Heart right ventricle (tissue), 16 donors: ENCODE results near the gene PRDX5. TPM values are rescaled to one million over a fixed set of nuclear protein-coding genes. Genes with fewer than 3 reads are reported as not detected.
"Not testable (repeated sequence)": the region's sequence is repeated elsewhere in the genome, so short reads cannot be mapped to it uniquely, and the experiment has no call there.

Experiments
- ATAC-seq, 8 donors: fragments of 200-7000 bp; cut with Tn5 transposase; one replicate each; pipeline ENCODE4 v1.9.1; 2020; ENCODE audit warnings: mild to moderate bottlenecking in 8 of 8, moderate library complexity in 8 of 8, moderate number of reproducible peaks in 1 of 8
- DNase-seq, 2 donors: peaks; one replicate each; pipeline ENCODE4 v3.0.0-alpha.2; 2020
- H3K27ac ChIP-seq, 10 donors: fragments of 200-600 bp; sonication (generic) in 2 of 10; one replicate each; pipeline versions ENCODE4 v1.5.0 to v1.8.0; 2020 to 2022; ENCODE audit warnings: mild to moderate bottlenecking in 3 of 10
- H3K27me3 ChIP-seq, 7 donors: fragments of 200-600 bp; one replicate each; pipeline ENCODE4 v1.8.0; 2021 to 2022; ENCODE audit warnings: mild to moderate bottlenecking in 2 of 7
- H3K36me3 ChIP-seq, 9 donors: fragments of 200-600 bp; sonication (generic) in 1 of 9; one replicate each; pipeline versions ENCODE4 v1.5.0 to v1.8.0; 2020 to 2022; ENCODE audit warnings: mild to moderate bottlenecking in 2 of 9
- H3K4me1 ChIP-seq, 9 donors: fragments of 200-600 bp; sonication (generic) in 1 of 9; one replicate each; pipeline versions ENCODE4 v1.5.0 to v1.8.0; 2020 to 2022; ENCODE audit warnings: mild to moderate bottlenecking in 4 of 9
- H3K4me3 ChIP-seq, 10 donors: fragments of 200-600 bp; sonication (generic) in 2 of 10; one replicate each; pipeline versions ENCODE4 v1.5.0 to v1.8.0; 2020 to 2022; ENCODE audit warnings: mild to moderate bottlenecking in 7 of 10, moderate library complexity in 2 of 10
- H3K9me3 ChIP-seq, 11 donors: fragments of 200-600 bp in 10 of 11; sonication (generic) in 2 of 11; one replicate each; pipeline versions ENCODE4 v1.5.0 to v1.8.0; 2013 to 2022; ENCODE audit warnings: mild to moderate bottlenecking in 2 of 11, control low read depth in 1 of 11, moderate library complexity in 1 of 11
- CTCF ChIP-seq, 9 donors: fragments of 200-600 bp; sonication (generic) in 2 of 9; IDR thresholded peaks; one replicate each; pipeline versions ENCODE4 v1.5.0 to v1.8.0; 2021 to 2022; ENCODE audit warnings: antibody characterized with exemption in 9 of 9, mild to moderate bottlenecking in 5 of 9, moderate library complexity in 1 of 9
- WGBS, 2 donors: extraction: QIAGEN DNeasy Blood & Tissue Kit; methylation state at CpG; one replicate each; pipeline ENCODE4 v1.1.7; 2013; ENCODE audit warnings: inconsistent platforms in 1 of 2; 5-methylcytosine and 5-hydroxymethylcytosine counted together
- intact Hi-C, 10 donors: fragments of 100-400 bp; cut with DNase I; formaldehyde crosslinking; loops; one replicate each; pipeline versions ENCODE4 v1.11.1 to v1.14.2; 2022
- polyA plus RNA-seq, 2 donors: library from polyadenylated mRNA; stranded (reverse); fragments of 200-250 nt; gene quantifications; one replicate each; pipeline ENCODE4 v1.2.3, GENCODE V29; 2013
- total RNA-seq, 10 donors: library from RNA; stranded (reverse); fragmentation: NEBNext Ultra II Directional in 3 of 10; extraction: Animal tissue kit (Norgen Biotek cat#: 25700) in 3 of 10; gene quantifications; one replicate each; pipeline versions ENCODE4 v1.2.1 to v1.2.4, GENCODE V29; 2021 to 2023
- donor health status: Arrhythmogenic right ventricular cardiomyopathy.
- donor health status: ischemic (EF 13 %, LVEDD 7.1; RV severe dilation, severe dysfunction).
- donor health status: healthy with polysubstance abuse.
- donor health status: DM: no; HTN: yes; CAD: no.
- donor health status: DM: no; HTN: no; CAD: no.
- donor health status: ischemic (EF 25% LVEDD 6.9; RV normal size, moderate dysfunction).
- donor health status: ischemic (EF 25% LVEDD 5.7; RV mildly dilated, moderate dysfunction).
- donor health status: healthy.
- donor health status: DM: yes; HTN: yes; CAD: no.
- donor health status: Ischemic cardiomyopathy.
- donor health status: ischemic (EF 35%, LVEDD 5.7; RV mildly dilated, moderate dysfunction).
- donor health status: nonischemic (EF 11% LVEDD 7.7; RV severe dilation, severe dysfunction).
- donor health status: DM: yes; HTN: yes; CAD: no.
- donor health status: PGD.
- donor health status: ischemic (EF 29% LVEDD 5.4; RV normal size, mild dysfunction).
- donor health status: nonischemic (EF 23%, LVEDD 6.1; RV moderate dilation, normal function).

Gene PRDX5
- total and polyA plus RNA-seq, 12 donors: 264 to 750 (median 292) TPM

- Histone ChIP-seq H3K36me3 (peaks cover 0 to 39% (median 19%) of the 10 kb centered on the region in 9 donors), H3K27ac (peak overlapping the region in 8 of 10 donors; percentile 15 to 77 (median 64)), H3K4me3 (no peak overlapping the region), H3K4me1 (peaks cover 4 to 52% (median 25%) of the 10 kb centered on the region in 9 donors), H3K9me3 (no peaks in the 10 kb centered on the region), H3K27me3 (no peaks in the 10 kb centered on the region)
- intact Hi-C loops: no loop called here
- 86 to 88% methylated on average over 10 of the region's 10 CpGs for WGBS, 2 donors
- DNase-seq: no peak
- TF ChIP-seq CTCF (IDR thresholded peaks at IDR 0.05): no peak
- ATAC-seq: no peak
These were observed 5.0 kb upstream of the PRDX5 start for GRCh38 chr11:64312947-64313346.

GRCh38 chr11:64313491-64314145 is 4.3 kb upstream of the PRDX5 start:
- peak; percentile 48 to 66 for DNase-seq
- Histone ChIP-seq H3K4me1 (peaks cover 4 to 52% (median 27%) of the 10 kb centered on the region in 9 donors), H3K27me3 (no peaks in the 10 kb centered on the region), H3K9me3 (no peaks in the 10 kb centered on the region), H3K27ac (peak overlapping the region in 8 of 10 donors; percentile 53 to 77 (median 68)), H3K4me3 (peak overlapping the region in 6 of 10 donors; percentile 28 to 42 (median 38)), H3K36me3 (peaks cover 0 to 36% (median 19%) of the 10 kb centered on the region in 9 donors)
- intact Hi-C loops: no loop called here
- 58 to 60% methylated on average over 18 of the region's 18 CpGs for WGBS, 2 donors
- ATAC-seq: peak in 3 of 8 donors; percentile 0 to 16 (median 10)
- TF ChIP-seq CTCF (IDR thresholded peaks at IDR 0.05): no peak

- Histone ChIP-seq H3K36me3 (peaks cover 0 to 32% (median 19%) of the 10 kb centered on the region in 9 donors), H3K4me1 (peaks cover 8 to 54% (median 34%) of the 10 kb centered on the region in 9 donors), H3K4me3 (peak overlapping the region in 6 of 10 donors; percentile 28 to 42 (median 38)), H3K27ac (peak overlapping the region in 8 of 10 donors; percentile 53 to 77 (median 68)), H3K27me3 (no peaks in the 10 kb centered on the region), H3K9me3 (no peaks in the 10 kb centered on the region)
- DNase-seq (no peak), ATAC-seq (no peak)
- 79 to 83% methylated on average over 19 of the region's 19 CpGs for WGBS, 2 donors
- TF ChIP-seq CTCF (IDR thresholded peaks at IDR 0.05): peak in 2 of 9 donors; percentile 7 to 9
- intact Hi-C loops: no loop called here
These were observed 3.6 kb upstream of the PRDX5 start for GRCh38 chr11:64314146-64314804.

- no peak for TF ChIP-seq CTCF (IDR thresholded peaks at IDR 0.05)
- Histone ChIP-seq H3K9me3 (no peaks in the 10 kb centered on the region), H3K4me3 (no peak overlapping the region), H3K36me3 (peaks cover 0 to 35% (median 19%) of the 10 kb centered on the region in 9 donors), H3K4me1 (peaks cover 8 to 60% (median 38%) of the 10 kb centered on the region in 9 donors), H3K27me3 (no peaks in the 10 kb centered on the region), H3K27ac (peak overlapping the region in 5 of 10 donors; percentile 53 to 72 (median 65))
- DNase-seq: no peak
- 89 to 90% methylated on average over 24 of the region's 24 CpGs for WGBS, 2 donors
- intact Hi-C loops: loop anchor here in 5 of 10 donors (5.0 kb wide), 2 partner anchors 37 to 42 kb away; partner anchors contain the start of gene RPS6KA4 (in 4 of the 5)
- ATAC-seq: no peak
These were observed 2.9 kb upstream of the PRDX5 start for GRCh38 chr11:64314805-64315561.

- intact Hi-C loops: loop anchor here in 5 of 10 donors (5.0 kb wide), 2 partner anchors 36 to 41 kb away; partner anchors contain the start of gene RPS6KA4 (in 4 of the 5)
- not testable (repeated sequence) for DNase-seq, ATAC-seq, H3K27me3 ChIP-seq, H3K9me3 ChIP-seq
- 77 to 82% methylated on average over 25 of the region's 25 CpGs for WGBS, 2 donors
- Histone ChIP-seq H3K27ac (peak overlapping the region in 3 of 10 donors; percentile 91 to 98 (median 98)), H3K4me3 (peak overlapping the region in 2 of 10 donors; percentile 66 to 80), H3K4me1 (peaks cover 8 to 57% (median 38%) of the 10 kb centered on the region in 9 donors), H3K36me3 (peaks cover 0 to 42% (median 19%) of the 10 kb centered on the region in 9 donors)
These were observed 2.0 kb upstream of the PRDX5 start for GRCh38 chr11:64315667-64316526.
